ENCODE data around the gene SATB2. TPM values are rescaled to one million over a fixed set of nuclear protein-coding genes. Genes with fewer than 3 reads are reported as not detected.

SATB2 gene
- total and polyA plus RNA-seq, 2 donors = 1.7 to 3.5 TPM

GRCh38 chr2:199430214-199430613 is 27.5 kb downstream of the SATB2 start:
- Histone ChIP-seq H3K36me3 (ENCODE audit: insufficient read depth) (no peaks in the 10 kb centered on the region), H3K27ac (ENCODE audit: low read depth) (no peak overlapping the region), H3K4me3 (ENCODE audit: low read depth, low read length) (no peak overlapping the region), H3K4me1 (ENCODE audit: insufficient read depth) (no peaks in the 10 kb centered on the region)
- no peak for DNase-seq (ENCODE audit: extremely low spot score)
- 83% methylated on average over 3 of the region's 3 CpGs for WGBS

- DNase-seq (ENCODE audit: extremely low spot score) = no peak
- no peak overlapping the region for H3K4me3 ChIP-seq (ENCODE audit: low read depth, low read length)
- no peak overlapping the region for H3K27ac ChIP-seq (ENCODE audit: low read depth)
- H3K4me1 ChIP-seq (ENCODE audit: insufficient read depth) = no peaks in the 10 kb centered on the region
- H3K36me3 ChIP-seq (ENCODE audit: insufficient read depth) = no peaks in the 10 kb centered on the region
- WGBS = 97% methylated on average over 3 of the region's 3 CpGs
Observed at GRCh38 chr2:199428291-199428690, 29.4 kb downstream of the SATB2 start.

DNA sequence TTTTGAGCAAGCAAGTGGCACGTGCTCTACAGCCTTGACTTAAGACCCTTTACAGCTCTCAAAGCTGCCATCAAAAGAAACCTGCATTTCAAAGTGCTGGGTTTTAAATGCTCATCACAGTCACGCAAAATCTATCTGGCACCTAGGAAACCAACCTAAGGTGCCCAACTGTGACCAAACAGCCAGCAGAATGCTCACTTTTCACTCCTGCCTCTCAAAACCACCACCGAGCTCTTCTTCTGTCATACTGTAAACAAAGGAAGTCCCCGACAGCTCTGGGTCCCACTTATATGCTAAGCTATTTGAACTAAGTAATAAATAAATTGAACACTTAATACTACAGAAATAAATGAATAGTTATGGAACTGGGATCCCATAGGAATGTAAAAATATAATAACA is 33.6 kb downstream of the SATB2 start:
- Histone ChIP-seq H3K4me1 (ENCODE audit: insufficient read depth) (no peaks in the 10 kb centered on the region), H3K27ac (ENCODE audit: low read depth) (no peak overlapping the region), H3K36me3 (ENCODE audit: insufficient read depth) (no peaks in the 10 kb centered on the region), H3K4me3 (ENCODE audit: low read depth, low read length) (no peak overlapping the region)
- DNase-seq (ENCODE audit: extremely low spot score) = no peak
- whole genome bisulfite sequencing = 54% methylated on average over 4 of the region's 4 CpGs

GRCh38 chr2:199419428-199419827 is 38.3 kb downstream of the SATB2 start:
- no peaks in the 10 kb centered on the region for H3K36me3 ChIP-seq (ENCODE audit: insufficient read depth)
- H3K27ac ChIP-seq (ENCODE audit: low read depth) = no peak overlapping the region
- no peak for DNase-seq (ENCODE audit: extremely low spot score)
- WGBS = 86% methylated on average over 5 of the region's 5 CpGs
- no peak overlapping the region for H3K4me3 ChIP-seq (ENCODE audit: low read depth, low read length)
- no peaks in the 10 kb centered on the region for H3K4me1 ChIP-seq (ENCODE audit: insufficient read depth)

GRCh38 chr2:199414465-199414864 is 43.3 kb downstream of the SATB2 start:
- no peak overlapping the region for H3K27ac ChIP-seq (ENCODE audit: low read depth)
- H3K4me3 ChIP-seq (ENCODE audit: low read depth, low read length) = no peak overlapping the region
- no peaks in the 10 kb centered on the region for H3K4me1 ChIP-seq (ENCODE audit: insufficient read depth)
- no peaks in the 10 kb centered on the region for H3K36me3 ChIP-seq (ENCODE audit: insufficient read depth)
- WGBS = 88% methylated on average over 7 of the region's 7 CpGs
- no peak for DNase-seq (ENCODE audit: extremely low spot score)

- Histone ChIP-seq H3K27ac (ENCODE audit: low read depth) (no peak overlapping the region), H3K36me3 (ENCODE audit: insufficient read depth) (no peaks in the 10 kb centered on the region), H3K4me3 (ENCODE audit: low read depth, low read length) (no peak overlapping the region), H3K4me1 (ENCODE audit: insufficient read depth) (no peaks in the 10 kb centered on the region)
- DNase-seq (ENCODE audit: extremely low spot score) = no peak
- WGBS = 93% methylated on average over 3 of the region's 3 CpGs
Observed at GRCh38 chr2:199414001-199414400, 43.7 kb downstream of the SATB2 start.

GRCh38 chr2:199409759-199410529 is 47.8 kb downstream of the SATB2 start:
- H3K4me1 ChIP-seq (ENCODE audit: insufficient read depth) = no peaks in the 10 kb centered on the region
- WGBS = 39% methylated on average over 4 of the region's 4 CpGs

GRCh38 chr2:199407421-199407820 is 50.3 kb downstream of the SATB2 start:
- no peaks in the 10 kb centered on the region for H3K4me1 ChIP-seq (ENCODE audit: insufficient read depth)
- no peak overlapping the region for H3K27ac ChIP-seq (ENCODE audit: low read depth)
- H3K4me3 ChIP-seq (ENCODE audit: low read depth, low read length) = no peak overlapping the region
- H3K36me3 ChIP-seq (ENCODE audit: insufficient read depth) = no peaks in the 10 kb centered on the region
- DNase-seq (ENCODE audit: extremely low spot score) = no peak

More at GRCh38 chr2:199409759-199410529, 47.8 kb downstream of the SATB2 start:
- DNase-seq (ENCODE audit: extremely low spot score) = no peak
- H3K36me3 ChIP-seq (ENCODE audit: insufficient read depth) = no peaks in the 10 kb centered on the region
- no peak overlapping the region for H3K4me3 ChIP-seq (ENCODE audit: low read depth, low read length)
- no peak overlapping the region for H3K27ac ChIP-seq (ENCODE audit: low read depth)

- no peak overlapping the region for H3K4me3 ChIP-seq (ENCODE audit: low read depth, low read length)
- H3K4me1 ChIP-seq (ENCODE audit: insufficient read depth) = no peaks in the 10 kb centered on the region
- no peak overlapping the region for H3K27ac ChIP-seq (ENCODE audit: low read depth)
- no peaks in the 10 kb centered on the region for H3K36me3 ChIP-seq (ENCODE audit: insufficient read depth)
- no peak for DNase-seq (ENCODE audit: extremely low spot score)
Observed at GRCh38 chr2:199405241-199405640, 52.5 kb downstream of the SATB2 start.

GRCh38 chr2:199404841-199405240 is 52.9 kb downstream of the SATB2 start:
- 89% methylated on average over 1 of the region's 1 CpG for WGBS
- Histone ChIP-seq H3K36me3 (ENCODE audit: insufficient read depth) (no peaks in the 10 kb centered on the region), H3K4me1 (ENCODE audit: insufficient read depth) (no peaks in the 10 kb centered on the region), H3K4me3 (ENCODE audit: low read depth, low read length) (no peak overlapping the region), H3K27ac (ENCODE audit: low read depth) (no peak overlapping the region)
- DNase-seq (ENCODE audit: extremely low spot score) = no peak

DNA sequence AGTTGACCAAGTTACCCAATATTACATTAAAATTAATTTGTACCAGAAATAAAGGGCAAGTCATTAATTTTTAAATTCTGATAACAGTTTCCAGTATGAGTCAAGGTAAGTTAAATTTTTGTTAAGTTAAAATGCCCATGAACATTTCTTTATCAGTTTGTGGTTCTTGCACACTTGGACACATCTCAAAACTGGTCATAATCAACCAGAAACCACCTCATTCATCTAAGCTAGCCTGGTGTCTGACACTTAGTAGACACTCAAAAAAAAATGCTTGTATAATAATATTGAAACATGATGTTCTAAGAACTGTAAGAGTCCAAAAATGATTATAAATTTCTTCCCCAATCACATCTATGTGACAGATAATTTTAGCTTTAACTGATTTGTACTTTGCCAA is 62.4 kb downstream of the SATB2 start:
- no peak for DNase-seq (ENCODE audit: extremely low spot score)
- Histone ChIP-seq H3K4me1 (ENCODE audit: insufficient read depth) (no peaks in the 10 kb centered on the region), H3K4me3 (ENCODE audit: low read depth, low read length) (no peak overlapping the region), H3K27ac (ENCODE audit: low read depth) (no peak overlapping the region), H3K36me3 (ENCODE audit: insufficient read depth) (no peaks in the 10 kb centered on the region)

GRCh38 chr2:199392363-199392762 is 65.4 kb downstream of the SATB2 start:
- DNase-seq (ENCODE audit: extremely low spot score) = no peak
- Histone ChIP-seq H3K36me3 (ENCODE audit: insufficient read depth) (no peaks in the 10 kb centered on the region), H3K4me3 (ENCODE audit: low read depth, low read length) (no peak overlapping the region), H3K4me1 (ENCODE audit: insufficient read depth) (no peaks in the 10 kb centered on the region), H3K27ac (ENCODE audit: low read depth) (no peak overlapping the region)
- WGBS = 95% methylated on average over 1 of the region's 1 CpG

GRCh38 chr2:199388728-199389268 is 68.9 kb downstream of the SATB2 start:
- WGBS = 49% methylated on average over 1 of the region's 1 CpG
- DNase-seq (ENCODE audit: extremely low spot score) = no peak
- no peaks in the 10 kb centered on the region for H3K36me3 ChIP-seq (ENCODE audit: insufficient read depth)
- H3K4me1 ChIP-seq (ENCODE audit: insufficient read depth) = no peaks in the 10 kb centered on the region
- H3K27ac ChIP-seq (ENCODE audit: low read depth) = no peak overlapping the region
- H3K4me3 ChIP-seq (ENCODE audit: low read depth, low read length) = no peak overlapping the region

GRCh38 chr2:199384043-199384442 is 73.7 kb downstream of the SATB2 start:
- no peak overlapping the region for H3K27ac ChIP-seq (ENCODE audit: low read depth)
- H3K4me3 ChIP-seq (ENCODE audit: low read depth, low read length) = no peak overlapping the region
- H3K36me3 ChIP-seq (ENCODE audit: insufficient read depth) = no peaks in the 10 kb centered on the region
- no peak for DNase-seq (ENCODE audit: extremely low spot score)
- H3K4me1 ChIP-seq (ENCODE audit: insufficient read depth) = no peaks in the 10 kb centered on the region
- 93% methylated on average over 1 of the region's 1 CpG for WGBS

Data from urinary bladder (tissue), 4 donors.